Inflammatory macrophage treated with lipopolysaccharide for 4 hours (primary cell): ENCODE measurements around the gene DDX39A.
"Not testable (repeated sequence)": the region's sequence is repeated elsewhere in the genome, so short reads cannot be mapped to it uniquely, and the experiment has no call there.

ENCODE experiments used
- DNase-seq: peaks from one replicate; pipeline ENCODE4 v3.0.0-alpha.2; 2020

DDX39A gene

GRCh38 chr19:14407605-14408484 is 11.3 kb downstream of the DDX39A start:
- no peak for DNase-seq

GRCh38 chr19:14406645-14407401 is 12.3 kb downstream of the DDX39A start:
- no peak for DNase-seq

- peak; percentile 85 for DNase-seq
Measured at GRCh38 chr19:14405758-14406644, 13.1 kb downstream of the DDX39A start.

- no peak for DNase-seq
Measured at GRCh38 chr19:14405380-14405757, 13.8 kb downstream of the DDX39A start.

GRCh38 chr19:14404312-14404711 is 14.8 kb downstream of the DDX39A start:
- no peak for DNase-seq

GRCh38 chr19:14403145-14403930 is 15.8 kb downstream of the DDX39A start:
- not testable (repeated sequence) for DNase-seq

- peak; percentile 94 for DNase-seq
Measured at GRCh38 chr19:14402332-14403144, 16.6 kb downstream of the DDX39A start.

- no peak for DNase-seq
Measured at GRCh38 chr19:14401468-14402195, 17.5 kb downstream of the DDX39A start.

- DNase-seq: no peak
Measured at GRCh38 chr19:14400951-14401431, 18.1 kb downstream of the DDX39A start.

GRCh38 chr19:14397168-14397567 is 22.0 kb downstream of the DDX39A start:
- not testable (repeated sequence) for DNase-seq

- DNase-seq: not testable (repeated sequence)
Measured at GRCh38 chr19:14396730-14397129, 22.4 kb downstream of the DDX39A start.

- no peak for DNase-seq
Measured at GRCh38 chr19:14395710-14396336, 23.3 kb downstream of the DDX39A start.

- no peak for DNase-seq
Measured at GRCh38 chr19:14395262-14395661, 23.9 kb downstream of the DDX39A start.

GRCh38 chr19:14394167-14394566 is 25.0 kb downstream of the DDX39A start:
- no peak for DNase-seq

- DNase-seq: no peak
Measured at GRCh38 chr19:14393329-14393728, 25.8 kb downstream of the DDX39A start.

- no peak for DNase-seq
Measured at GRCh38 chr19:14391156-14391821, 27.9 kb downstream of the DDX39A start.

GRCh38 chr19:14390548-14390947 is 28.6 kb downstream of the DDX39A start:
- no peak for DNase-seq

- no peak for DNase-seq
Measured at GRCh38 chr19:14385492-14385891, 33.6 kb downstream of the DDX39A start.
